Vagina (tissue), 2 donors: Measurements from ENCODE around the gene SALL1. TPM values are rescaled to one million over a fixed set of nuclear protein-coding genes. Genes with fewer than 3 reads are reported as not detected.
A peak's percentile ranks its signal among the peaks of the same experiment; 100 is the strongest.

ENCODE experiments used
- DNase-seq, 2 donors: peaks; one replicate each; pipeline ENCODE4 v3.0.0-alpha.2; 2017; ENCODE audit errors: extremely low spot score in 2 of 2
- H3K27ac ChIP-seq: fragments of 200-600 bp; sonication (generic); one replicate; pipeline ENCODE4 v1.5.1; 2019
- H3K27me3 ChIP-seq: fragments of 200-600 bp; sonication (generic); one replicate; pipeline ENCODE4 v1.5.1; 2019
- H3K36me3 ChIP-seq, 2 donors: fragments of 200-600 bp; sonication (generic); one replicate each; pipeline ENCODE4 v1.5.1; 2017 to 2019
- H3K4me1 ChIP-seq: fragments of 200-600 bp; sonication (generic); one replicate; pipeline ENCODE4 v1.5.1; 2019
- H3K4me3 ChIP-seq, 2 donors: fragments of 200-600 bp; sonication (generic); 1 replicate in 1 of 2; 2 replicates in 1 of 2; pipeline ENCODE4 v1.5.1; 2016 to 2019
- H3K9me3 ChIP-seq: fragments of 200-600 bp; sonication (generic); one replicate; pipeline ENCODE4 v1.5.1; 2019
- CTCF ChIP-seq, 3 experiments: fragments of 450-650 bp in 2 of 3; fragments of 200-600 bp in 1 of 3; sonication (generic) in 1 of 3; IDR thresholded peaks; one replicate each; pipeline ENCODE4 v1.5.1; 2017 to 2019; ENCODE audit warnings: antibody characterized with exemption in 3 of 3, mild to moderate bottlenecking in 2 of 3, moderate library complexity in 2 of 3
- POLR2A ChIP-seq, 2 donors: fragments of 450-650 bp; IDR thresholded peaks; one replicate each; pipeline ENCODE4 v1.6.1; 2017; ENCODE audit warnings: antibody characterized with exemption in 2 of 2, mild to moderate bottlenecking in 2 of 2, moderate library complexity in 2 of 2
- POLR2AphosphoS5 ChIP-seq, 2 donors: sonication (generic); formaldehyde crosslinking; IDR thresholded peaks; one replicate each; pipeline ENCODE4 v1.9.0; 2017; ENCODE audit warnings: antibody characterized with exemption in 2 of 2, mild to moderate bottlenecking in 2 of 2, low read depth in 1 of 2; ENCODE audit not compliant: insufficient read depth in 1 of 2
- intact Hi-C: fragments of 100-400 bp; cut with DNase I; formaldehyde crosslinking; loops from one replicate; pipeline ENCODE4 v1.15.1; 2023
- total RNA-seq: library from RNA; depleted of rRNA; stranded (reverse); fragments of >200 nt; gene quantifications from one replicate; pipeline ENCODE4 v1.2.3, GENCODE V29; 2016

SALL1 gene
- total RNA-seq, 1 donor from 2014 or later: 6.9 TPM

- TF ChIP-seq POLR2A (IDR thresholded peaks at IDR 0.05) (no peak), POLR2AphosphoS5 (IDR thresholded peaks at IDR 0.05; ENCODE audit: insufficient read depth in 1 of 2, low read depth in 1 of 2) (no peak), CTCF (IDR thresholded peaks at IDR 0.05) (no peak)
Observed at GRCh38 chr16:51168755-51169154, 17.7 kb upstream of the SALL1 start.

GRCh38 chr16:51167170-51167895 lies 16.3 kb upstream of the SALL1 start:
- peak overlapping the region; percentile 11 for H3K27ac ChIP-seq
- intact Hi-C loops: no loop called here

More at GRCh38 chr16:51168755-51169154, 17.7 kb upstream of the SALL1 start:
- DNase-seq: no peak
- intact Hi-C loops: no loop called here
- H3K27me3 ChIP-seq: no peaks in the 10 kb centered on the region
- H3K36me3 ChIP-seq: no peaks in the 10 kb centered on the region
- H3K4me3 ChIP-seq: no peak overlapping the region
- H3K27ac ChIP-seq: no peak overlapping the region
- no peaks in the 10 kb centered on the region for H3K9me3 ChIP-seq
- peaks cover 11% of the 10 kb centered on the region for H3K4me1 ChIP-seq

GRCh38 chr16:51166541-51166940 lies 15.5 kb upstream of the SALL1 start:
- peaks cover 17% of the 10 kb centered on the region for H3K4me1 ChIP-seq

More at GRCh38 chr16:51167170-51167895, 16.3 kb upstream of the SALL1 start:
- no peak overlapping the region for H3K4me3 ChIP-seq
- DNase-seq: no peak
- H3K4me1 ChIP-seq: peaks cover 12% of the 10 kb centered on the region
- H3K36me3 ChIP-seq: no peaks in the 10 kb centered on the region
- TF ChIP-seq POLR2AphosphoS5 (IDR thresholded peaks at IDR 0.05; ENCODE audit: insufficient read depth in 1 of 2, low read depth in 1 of 2) (no peak), POLR2A (IDR thresholded peaks at IDR 0.05) (no peak), CTCF (IDR thresholded peaks at IDR 0.05) (no peak)
- no peaks in the 10 kb centered on the region for H3K9me3 ChIP-seq
- H3K27me3 ChIP-seq: no peaks in the 10 kb centered on the region

GRCh38 chr16:51166091-51166490 lies 15.0 kb upstream of the SALL1 start:
- Histone ChIP-seq H3K27ac (peak overlapping the region; percentile 24), H3K9me3 (no peaks in the 10 kb centered on the region), H3K4me3 (no peak overlapping the region), H3K4me1 (peaks cover 17% of the 10 kb centered on the region), H3K36me3 (no peaks in the 10 kb centered on the region), H3K27me3 (no peaks in the 10 kb centered on the region)
- intact Hi-C loops: no loop called here
- no peak for TF ChIP-seq CTCF (IDR thresholded peaks at IDR 0.05)
- TF ChIP-seq POLR2AphosphoS5 (IDR thresholded peaks at IDR 0.05; ENCODE audit: insufficient read depth in 1 of 2, low read depth in 1 of 2): no peak
- TF ChIP-seq POLR2A (IDR thresholded peaks at IDR 0.05): no peak
- DNase-seq: no peak

More at GRCh38 chr16:51166541-51166940, 15.5 kb upstream of the SALL1 start:
- TF ChIP-seq POLR2A (IDR thresholded peaks at IDR 0.05) (no peak), POLR2AphosphoS5 (IDR thresholded peaks at IDR 0.05; ENCODE audit: insufficient read depth in 1 of 2, low read depth in 1 of 2) (no peak)
- no peak for DNase-seq
- Histone ChIP-seq H3K27ac (no peak overlapping the region), H3K9me3 (no peaks in the 10 kb centered on the region), H3K36me3 (no peaks in the 10 kb centered on the region), H3K27me3 (no peaks in the 10 kb centered on the region), H3K4me3 (no peak overlapping the region)
- intact Hi-C loops: no loop called here

- H3K4me1 ChIP-seq: peaks cover 17% of the 10 kb centered on the region
- H3K27ac ChIP-seq: no peak overlapping the region
- H3K9me3 ChIP-seq: no peaks in the 10 kb centered on the region
- DNase-seq: no peak
- H3K27me3 ChIP-seq: no peaks in the 10 kb centered on the region
- no peaks in the 10 kb centered on the region for H3K36me3 ChIP-seq
- intact Hi-C loops: no loop called here
- TF ChIP-seq CTCF (IDR thresholded peaks at IDR 0.05): no peak
- TF ChIP-seq POLR2A (IDR thresholded peaks at IDR 0.05): no peak
- TF ChIP-seq POLR2AphosphoS5 (IDR thresholded peaks at IDR 0.05; ENCODE audit: insufficient read depth in 1 of 2, low read depth in 1 of 2): no peak
- H3K4me3 ChIP-seq: no peak overlapping the region
Observed at GRCh38 chr16:51165043-51165442, 14.0 kb upstream of the SALL1 start.
